Measurements from ENCODE around the gene AEBP1.

Gene AEBP1

GRCh38 chr7:44082541-44083207 is 21.5 kb upstream of the AEBP1 start:
- no peaks in the 10 kb centered on the region for H3K9me3 ChIP-seq (ENCODE audit: insufficient read depth, low read length)
- H3K36me3 ChIP-seq (replicated peaks; ENCODE audit: low read depth, low read length) = peaks cover 34% of the 10 kb centered on the region
- TF ChIP-seq EZH2phosphoT487 (IDR thresholded peaks at IDR 0.05; ENCODE audit: low read depth) (no peak), CTCF (IDR thresholded peaks at IDR 0.05; ENCODE audit: low read depth, low read length) (no peak)
- peaks cover 20% of the 10 kb centered on the region for H3K79me2 ChIP-seq (ENCODE audit: low read length)
- H3K4me2 ChIP-seq (ENCODE audit: low read length) = peak overlapping the region; percentile 69
- peak overlapping the region; percentile 76 for H3K4me3 ChIP-seq (ENCODE audit: low read length)
- no peaks in the 10 kb centered on the region for H4K20me1 ChIP-seq (ENCODE audit: insufficient read depth, low read length)
- H2AFZ ChIP-seq (ENCODE audit: low read depth, low read length) = peak overlapping the region; percentile 49
- H3K4me1 ChIP-seq (ENCODE audit: low read length) = peaks cover 13% of the 10 kb centered on the region
- no peaks in the 10 kb centered on the region for H3K27me3 ChIP-seq (ENCODE audit: low read depth, low read length)
- H3K9ac ChIP-seq (ENCODE audit: low read length) = peak overlapping the region; percentile 66
- no peak overlapping the region for H3K27ac ChIP-seq (ENCODE audit: low read length)

GRCh38 chr7:44083796-44084195 is 20.3 kb upstream of the AEBP1 start:
- no peak overlapping the region for H3K27ac ChIP-seq (ENCODE audit: low read length)
- H3K79me2 ChIP-seq (ENCODE audit: low read length) = peaks cover 20% of the 10 kb centered on the region
- TF ChIP-seq EZH2phosphoT487 (IDR thresholded peaks at IDR 0.05; ENCODE audit: low read depth) (no peak), CTCF (IDR thresholded peaks at IDR 0.05; ENCODE audit: low read depth, low read length) (no peak)
- H2AFZ ChIP-seq (ENCODE audit: low read depth, low read length) = no peak overlapping the region
- H3K9me3 ChIP-seq (ENCODE audit: insufficient read depth, low read length) = no peaks in the 10 kb centered on the region
- no peaks in the 10 kb centered on the region for H3K27me3 ChIP-seq (ENCODE audit: low read depth, low read length)
- no peak overlapping the region for H3K4me2 ChIP-seq (ENCODE audit: low read length)
- H3K4me1 ChIP-seq (ENCODE audit: low read length) = peaks cover 13% of the 10 kb centered on the region
- H4K20me1 ChIP-seq (ENCODE audit: insufficient read depth, low read length) = no peaks in the 10 kb centered on the region
- peaks cover 22% of the 10 kb centered on the region for H3K36me3 ChIP-seq (replicated peaks; ENCODE audit: low read depth, low read length)
- no peak overlapping the region for H3K4me3 ChIP-seq (ENCODE audit: low read length)
- H3K9ac ChIP-seq (ENCODE audit: low read length) = no peak overlapping the region

- H4K20me1 ChIP-seq (ENCODE audit: insufficient read depth, low read length) = no peaks in the 10 kb centered on the region
- peaks cover 15% of the 10 kb centered on the region for H3K36me3 ChIP-seq (replicated peaks; ENCODE audit: low read depth, low read length)
- H3K27me3 ChIP-seq (ENCODE audit: low read depth, low read length) = no peaks in the 10 kb centered on the region
- H3K4me1 ChIP-seq (ENCODE audit: low read length) = peaks cover 13% of the 10 kb centered on the region
- no peak overlapping the region for H3K27ac ChIP-seq (ENCODE audit: low read length)
- H2AFZ ChIP-seq (ENCODE audit: low read depth, low read length) = no peak overlapping the region
- peaks cover 20% of the 10 kb centered on the region for H3K79me2 ChIP-seq (ENCODE audit: low read length)
- no peak overlapping the region for H3K9ac ChIP-seq (ENCODE audit: low read length)
- TF ChIP-seq EZH2phosphoT487 (IDR thresholded peaks at IDR 0.05; ENCODE audit: low read depth) = no peak
- TF ChIP-seq CTCF (IDR thresholded peaks at IDR 0.05; ENCODE audit: low read depth, low read length) = no peak
- no peak overlapping the region for H3K4me2 ChIP-seq (ENCODE audit: low read length)
- no peak overlapping the region for H3K4me3 ChIP-seq (ENCODE audit: low read length)
- H3K9me3 ChIP-seq (ENCODE audit: insufficient read depth, low read length) = no peaks in the 10 kb centered on the region
Measured at GRCh38 chr7:44084701-44085100, 19.4 kb upstream of the AEBP1 start.

- Histone ChIP-seq H3K9ac (ENCODE audit: low read length) (no peak overlapping the region), H4K20me1 (ENCODE audit: insufficient read depth, low read length) (no peaks in the 10 kb centered on the region), H3K27me3 (ENCODE audit: low read depth, low read length) (no peaks in the 10 kb centered on the region), H3K27ac (ENCODE audit: low read length) (no peak overlapping the region), H3K4me2 (ENCODE audit: low read length) (no peak overlapping the region), H3K79me2 (ENCODE audit: low read length) (peaks cover 16% of the 10 kb centered on the region), H3K9me3 (ENCODE audit: insufficient read depth, low read length) (no peaks in the 10 kb centered on the region), H3K4me3 (ENCODE audit: low read length) (no peak overlapping the region), H3K4me1 (ENCODE audit: low read length) (peaks cover 13% of the 10 kb centered on the region), H3K36me3 (replicated peaks; ENCODE audit: low read depth, low read length) (peaks cover 6% of the 10 kb centered on the region), H2AFZ (ENCODE audit: low read depth, low read length) (no peak overlapping the region)
- TF ChIP-seq CTCF (IDR thresholded peaks at IDR 0.05; ENCODE audit: low read depth, low read length) = peak; percentile 38
- no peak for TF ChIP-seq EZH2phosphoT487 (IDR thresholded peaks at IDR 0.05; ENCODE audit: low read depth)
Measured at GRCh38 chr7:44085546-44085945, 18.6 kb upstream of the AEBP1 start.

Data from OCI-LY3 (cell line).